Fibroblast of lung (primary cell): ENCODE data around the gene TIMM21.

ENCODE experiments used
- EZH2 ChIP-seq: IDR thresholded peaks from 2 replicates; pipeline ENCODE4 v1.5.1; 2012; ENCODE audit warnings: low read length, control low read depth, mild to moderate bottlenecking; ENCODE audit errors: missing control alignments
- TF ChIP-seq, protein P1 (sequence below), 2 donors: IDR thresholded peaks in 1 of 2; conservative IDR thresholded peaks in 1 of 2; 1 replicate in 1 of 2; 2 replicates in 1 of 2; pipeline ENCODE4 v1.5.1; 2011 to 2012; ENCODE audit warnings: low read length in 2 of 2, control low read depth in 1 of 2, inconsistent platforms in 1 of 2, low read depth in 1 of 2, mild to moderate bottlenecking in 1 of 2

DNA sequence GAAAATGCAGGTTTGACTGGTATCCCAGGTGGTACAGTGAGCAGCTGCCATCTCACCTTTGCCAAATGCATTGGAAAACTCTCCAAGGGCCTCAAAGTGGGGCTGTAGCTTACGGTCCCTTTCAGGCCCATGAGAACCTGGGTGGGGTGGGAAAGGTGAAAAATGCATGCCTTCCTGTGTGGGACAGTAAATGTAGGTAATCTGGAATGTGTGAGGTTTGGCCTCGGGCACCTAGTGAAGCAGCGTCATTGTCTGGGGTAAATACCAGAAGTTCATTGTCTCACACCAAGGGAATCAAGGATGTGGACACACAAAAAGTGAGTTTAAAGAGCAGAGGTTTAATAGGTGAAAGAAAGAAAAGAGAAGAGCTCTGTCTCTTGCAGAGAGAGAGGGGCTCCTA lies 36.6 kb downstream of the TIMM21 start:
- TF ChIP-seq, protein P1, sequence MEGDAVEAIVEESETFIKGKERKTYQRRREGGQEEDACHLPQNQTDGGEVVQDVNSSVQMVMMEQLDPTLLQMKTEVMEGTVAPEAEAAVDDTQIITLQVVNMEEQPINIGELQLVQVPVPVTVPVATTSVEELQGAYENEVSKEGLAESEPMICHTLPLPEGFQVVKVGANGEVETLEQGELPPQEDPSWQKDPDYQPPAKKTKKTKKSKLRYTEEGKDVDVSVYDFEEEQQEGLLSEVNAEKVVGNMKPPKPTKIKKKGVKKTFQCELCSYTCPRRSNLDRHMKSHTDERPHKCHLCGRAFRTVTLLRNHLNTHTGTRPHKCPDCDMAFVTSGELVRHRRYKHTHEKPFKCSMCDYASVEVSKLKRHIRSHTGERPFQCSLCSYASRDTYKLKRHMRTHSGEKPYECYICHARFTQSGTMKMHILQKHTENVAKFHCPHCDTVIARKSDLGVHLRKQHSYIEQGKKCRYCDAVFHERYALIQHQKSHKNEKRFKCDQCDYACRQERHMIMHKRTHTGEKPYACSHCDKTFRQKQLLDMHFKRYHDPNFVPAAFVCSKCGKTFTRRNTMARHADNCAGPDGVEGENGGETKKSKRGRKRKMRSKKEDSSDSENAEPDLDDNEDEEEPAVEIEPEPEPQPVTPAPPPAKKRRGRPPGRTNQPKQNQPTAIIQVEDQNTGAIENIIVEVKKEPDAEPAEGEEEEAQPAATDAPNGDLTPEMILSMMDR (conservative IDR thresholded peaks at IDR 0.05 in 1 of 2, IDR thresholded peaks at IDR 0.05 in 1 of 2; ENCODE audit: low read depth in 1 of 2, low read length in 2 of 2) = no peak
- TF ChIP-seq EZH2 = no peak
